Fibroblast of skin of back (primary cell): ENCODE results near the gene STARD5.

ENCODE experiments used
- DNase-seq: peaks from one replicate; pipeline ENCODE4 v3.0.0-alpha.2; 2013

STARD5 gene

DNA sequence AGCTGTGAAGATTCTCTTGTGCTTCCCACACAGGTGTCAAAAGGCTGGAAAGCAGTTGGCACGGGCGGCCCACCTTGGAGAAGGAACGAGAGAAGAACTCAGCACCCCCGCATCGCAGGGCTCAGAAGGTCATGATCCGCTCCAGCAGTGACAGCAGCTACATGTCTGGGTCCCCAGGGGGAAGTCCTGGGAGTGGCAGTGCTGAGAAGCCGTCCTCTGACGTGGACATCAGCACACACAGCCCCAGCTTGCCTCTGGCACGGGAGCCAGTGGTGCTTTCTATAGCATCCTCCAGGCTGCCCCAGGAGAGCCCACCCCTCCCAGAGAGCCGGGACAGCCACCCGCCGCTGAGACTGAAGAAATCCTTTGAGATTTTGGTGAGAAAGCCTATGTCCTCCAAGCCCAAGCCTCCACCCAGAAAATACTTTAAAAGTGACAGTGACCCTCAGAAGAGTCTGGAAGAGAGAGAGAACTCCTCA lies 31.4 kb downstream of the STARD5 start:
- no peak for DNase-seq

DNA sequence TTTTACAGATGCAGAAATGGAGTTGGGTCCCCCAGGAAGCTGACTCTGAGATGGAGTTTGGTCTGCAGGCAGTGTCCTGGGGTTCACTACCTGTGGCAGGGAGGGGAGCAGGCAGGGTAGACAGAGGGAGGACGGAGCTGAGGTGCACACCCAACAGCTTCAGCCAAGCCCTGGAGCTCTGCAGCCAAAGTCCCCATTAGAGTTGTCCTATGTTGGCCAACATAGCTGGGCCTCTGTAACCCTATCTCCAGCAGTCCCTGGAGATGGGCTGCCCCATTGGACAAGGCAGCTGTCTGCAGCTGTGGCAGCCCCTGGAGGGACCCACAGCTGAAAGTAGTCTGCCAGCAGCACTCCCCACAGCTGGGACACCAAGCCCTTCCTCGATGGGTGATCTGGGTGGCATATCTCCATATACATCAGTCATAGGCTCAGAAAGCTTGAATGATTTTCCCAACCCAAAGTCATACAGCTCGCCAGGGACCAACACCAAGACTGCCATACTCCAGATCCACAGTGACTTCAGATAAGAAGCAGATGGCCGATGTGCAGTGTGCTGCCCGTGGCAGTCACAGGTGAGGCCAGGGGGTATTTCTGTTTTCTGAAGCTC lies 31.9 kb downstream of the STARD5 start:
- DNase-seq, result no peak

DNA sequence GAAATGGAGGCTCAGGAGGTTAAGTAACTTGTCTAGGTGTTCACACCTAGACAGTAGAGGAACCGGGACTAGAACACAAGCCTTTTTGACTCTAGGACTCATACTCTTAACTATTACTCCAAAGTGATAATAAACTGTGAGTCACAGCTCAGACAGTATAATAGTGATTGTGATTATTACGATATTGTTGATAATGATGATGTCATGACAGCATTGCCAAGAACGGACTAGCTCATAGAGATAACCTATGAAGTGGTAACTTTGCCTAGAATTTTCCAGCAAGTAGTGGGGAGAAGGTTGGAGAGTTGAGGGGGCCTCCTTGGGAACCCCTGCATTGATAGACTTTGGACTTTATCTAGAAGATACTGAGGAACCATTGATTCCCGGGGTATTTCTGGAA lies 34.0 kb downstream of the STARD5 start:
- DNase-seq, result no peak

DNA sequence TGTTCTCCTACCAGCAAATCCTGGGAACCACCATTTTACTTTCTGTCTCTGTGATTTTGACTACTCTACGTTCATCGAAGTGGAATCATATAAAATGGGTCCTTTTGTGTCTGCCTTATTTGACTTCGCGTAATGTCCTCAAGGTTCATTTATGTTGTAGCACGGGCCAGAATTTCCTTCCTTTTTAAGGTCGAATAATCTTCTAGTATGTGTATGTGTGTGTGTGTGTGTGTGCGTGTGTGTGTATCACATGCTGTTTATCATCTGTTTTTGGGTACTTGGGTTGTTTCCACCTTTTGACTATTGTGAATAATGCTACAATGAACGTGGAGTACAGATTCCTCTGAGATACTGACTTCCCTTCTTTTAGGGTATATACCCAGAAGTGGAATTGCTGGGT lies 35.3 kb downstream of the STARD5 start:
- DNase-seq, result no peak

DNA sequence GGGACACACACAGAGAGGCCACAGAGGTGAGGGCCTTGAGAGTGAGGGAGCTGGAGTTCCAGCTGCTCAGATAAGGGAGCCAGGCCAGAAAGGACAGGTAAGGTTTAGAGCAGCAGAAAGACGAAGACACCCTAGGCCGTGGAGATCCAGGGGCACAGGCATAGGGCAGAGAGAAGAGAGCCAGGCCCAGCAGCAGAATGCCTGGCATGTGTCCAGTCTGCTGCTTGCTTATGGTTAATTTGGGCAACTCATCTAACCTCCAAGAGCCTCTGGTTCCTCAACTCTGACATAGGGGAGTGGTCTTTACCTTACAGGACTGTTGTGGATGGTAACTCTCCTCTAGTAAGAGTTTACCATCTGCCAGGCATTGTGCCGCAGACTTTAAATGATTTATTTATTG lies 35.9 kb downstream of the STARD5 start:
- no peak for DNase-seq

DNA sequence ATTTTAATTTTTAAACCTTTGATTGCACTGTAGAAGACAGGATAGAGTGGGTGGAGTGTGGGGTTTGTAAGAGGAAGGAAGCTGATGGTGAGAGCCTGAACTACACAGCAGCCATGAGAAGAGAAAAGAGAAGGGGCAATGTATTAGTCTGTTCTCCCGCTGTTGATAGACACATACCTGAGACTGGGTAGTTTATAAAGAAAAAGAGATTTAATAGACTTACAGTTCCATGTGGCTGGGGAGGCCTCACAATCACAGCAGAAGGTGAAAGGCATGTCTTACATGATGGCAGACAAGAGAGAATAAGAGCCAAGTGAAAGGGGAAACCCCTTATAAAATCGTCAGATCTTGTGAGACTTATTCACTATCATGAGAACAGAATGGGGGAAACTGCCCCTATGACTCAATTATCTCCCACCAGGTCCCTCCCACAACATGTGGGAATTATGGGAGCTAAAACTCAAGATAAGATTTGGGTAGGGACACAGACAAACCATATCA lies 37.3 kb downstream of the STARD5 start:
- no peak for DNase-seq

DNA sequence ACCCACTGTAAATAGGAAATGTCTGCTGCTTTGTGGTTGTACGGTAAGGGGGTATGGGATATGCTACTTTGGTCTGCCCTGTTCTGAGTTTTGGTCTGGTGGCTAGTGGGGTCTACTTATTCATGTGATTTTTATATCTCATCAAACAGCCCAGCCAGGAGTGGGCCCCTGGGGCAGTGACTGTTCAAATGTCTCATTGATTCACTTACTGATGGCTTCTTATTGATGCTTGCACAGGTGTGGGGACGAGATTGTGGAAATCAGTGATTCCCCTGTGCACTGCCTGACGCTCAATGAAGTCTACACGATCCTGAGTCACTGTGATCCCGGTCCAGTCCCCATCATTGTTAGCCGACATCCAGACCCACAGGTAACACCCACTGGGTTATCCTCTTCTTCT lies 38.5 kb downstream of the STARD5 start:
- DNase-seq, result no peak

DNA sequence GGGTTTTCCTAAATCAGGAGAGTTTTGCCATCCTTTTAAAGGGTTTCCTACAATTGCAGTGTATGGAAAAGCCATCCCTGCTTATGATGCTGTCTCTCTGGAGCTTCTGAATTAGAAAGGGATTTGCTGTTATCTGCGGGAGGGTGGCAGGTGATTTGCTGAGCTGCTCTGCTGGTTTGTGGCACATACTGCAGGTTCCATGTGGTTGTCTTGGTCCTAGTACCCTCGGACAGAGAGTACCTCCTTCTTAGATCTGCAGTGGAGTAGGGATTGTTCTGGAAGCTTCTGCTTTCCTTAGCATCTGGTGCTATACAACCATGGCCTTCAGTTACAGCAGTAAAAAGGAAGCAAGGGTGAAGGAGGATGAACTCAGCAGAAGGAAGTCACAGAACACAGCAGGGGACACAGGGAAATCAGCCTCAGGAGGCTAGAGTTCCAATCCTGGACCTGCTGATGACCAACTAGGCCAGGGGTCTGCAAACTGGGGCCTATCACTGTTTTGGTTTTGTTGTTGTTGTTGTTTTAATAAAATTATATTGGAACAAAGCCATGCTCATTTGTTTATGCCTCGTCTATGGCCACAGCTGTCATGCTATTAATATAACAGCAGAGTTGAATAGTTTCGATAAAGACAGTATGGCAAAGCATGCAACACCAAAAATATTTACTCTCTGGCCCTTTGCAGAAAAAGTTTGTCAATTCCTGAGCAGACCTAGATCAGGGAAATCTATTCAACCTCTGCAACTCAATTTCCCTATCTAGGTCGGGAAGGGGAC lies 39.5 kb downstream of the STARD5 start:
- no peak for DNase-seq

DNA sequence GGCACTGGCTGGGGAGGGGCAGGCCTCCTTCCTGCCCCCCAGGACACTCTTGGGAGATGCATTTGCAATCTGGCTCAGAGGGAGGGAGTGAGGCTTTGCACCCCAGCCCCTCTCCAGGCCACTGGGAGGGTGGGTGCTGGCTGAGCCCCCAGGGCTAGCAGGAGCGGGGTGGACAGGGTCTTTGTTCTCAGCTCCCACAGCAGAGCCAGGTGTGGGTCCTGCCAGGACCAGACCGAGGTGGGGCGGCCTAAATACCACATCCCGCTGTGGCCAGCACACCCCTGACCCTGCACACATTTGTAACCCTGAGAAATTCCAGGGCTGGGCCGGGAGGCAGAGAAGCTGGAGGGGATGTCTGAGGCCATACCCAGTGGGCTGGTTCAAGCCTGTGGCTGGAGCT lies 41.0 kb downstream of the STARD5 start:
- DNase-seq, result no peak

DNA sequence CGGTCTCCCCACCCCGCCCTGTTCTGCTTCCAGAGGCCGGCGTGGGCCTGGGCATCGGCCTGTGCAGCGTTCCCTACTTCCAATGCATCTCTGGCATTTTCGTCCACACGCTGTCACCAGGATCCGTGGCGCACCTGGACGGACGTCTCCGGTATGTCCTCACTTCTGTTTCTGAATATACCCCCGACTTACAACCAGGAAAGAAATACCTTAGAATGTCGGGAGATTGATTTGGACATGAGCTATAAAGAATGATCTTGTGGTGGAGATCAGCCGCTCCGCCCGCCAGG lies 41.4 kb downstream of the STARD5 start:
- no peak for DNase-seq

DNA sequence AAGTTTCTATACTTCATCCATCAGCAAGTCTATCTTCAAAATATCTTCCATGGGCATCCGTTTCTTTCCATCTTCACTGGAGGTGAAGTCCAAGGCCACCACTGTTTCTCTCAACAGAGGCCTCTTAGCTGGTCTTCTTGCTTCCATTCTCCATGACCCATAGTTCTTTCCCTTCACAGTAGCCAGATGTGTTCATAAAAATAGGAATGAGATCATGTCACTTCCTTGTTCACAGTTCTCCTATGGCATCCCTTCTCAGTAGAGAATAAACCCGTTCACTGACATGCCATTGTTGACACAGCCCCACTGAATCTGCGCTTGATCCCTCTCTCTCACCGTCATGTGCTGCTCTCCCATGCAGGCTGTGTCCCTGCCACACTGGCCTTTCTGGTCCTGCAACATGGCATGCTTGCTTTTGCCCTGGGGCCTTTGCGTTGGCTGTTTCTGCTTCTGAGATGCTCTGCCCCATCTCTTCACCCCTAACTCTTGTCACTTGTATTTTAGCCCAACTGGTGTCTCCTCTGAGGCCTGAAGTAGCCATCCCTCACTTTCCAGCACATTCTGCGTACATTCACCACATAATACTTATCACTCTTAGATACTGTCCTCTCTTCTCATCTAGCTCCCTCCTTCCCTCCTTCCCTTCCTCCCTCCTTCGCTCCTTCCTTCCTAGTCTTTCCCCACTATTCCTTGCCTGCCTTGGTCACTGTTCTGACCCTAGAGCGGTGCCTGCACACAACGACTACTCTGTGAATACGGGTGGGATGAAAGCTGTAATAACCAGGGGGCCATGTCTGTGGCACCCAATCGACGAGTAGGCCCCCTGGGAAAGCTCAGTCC lies 42.0 kb downstream of the STARD5 start:
- no peak for DNase-seq

DNA sequence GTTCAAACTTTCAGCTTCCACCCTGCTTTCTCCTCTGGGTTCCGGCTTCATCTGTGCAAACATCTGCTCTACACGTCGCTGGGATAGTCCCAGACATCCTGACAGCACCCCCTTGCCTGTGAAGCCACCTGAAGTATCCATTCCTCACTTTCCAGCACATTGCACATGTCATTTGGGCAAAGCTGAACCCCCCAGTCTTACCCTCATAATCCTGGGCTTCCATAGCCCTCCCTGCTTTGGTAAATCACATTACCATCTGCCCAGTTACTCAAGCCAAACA lies 42.5 kb downstream of the STARD5 start:
- DNase-seq, result no peak

DNA sequence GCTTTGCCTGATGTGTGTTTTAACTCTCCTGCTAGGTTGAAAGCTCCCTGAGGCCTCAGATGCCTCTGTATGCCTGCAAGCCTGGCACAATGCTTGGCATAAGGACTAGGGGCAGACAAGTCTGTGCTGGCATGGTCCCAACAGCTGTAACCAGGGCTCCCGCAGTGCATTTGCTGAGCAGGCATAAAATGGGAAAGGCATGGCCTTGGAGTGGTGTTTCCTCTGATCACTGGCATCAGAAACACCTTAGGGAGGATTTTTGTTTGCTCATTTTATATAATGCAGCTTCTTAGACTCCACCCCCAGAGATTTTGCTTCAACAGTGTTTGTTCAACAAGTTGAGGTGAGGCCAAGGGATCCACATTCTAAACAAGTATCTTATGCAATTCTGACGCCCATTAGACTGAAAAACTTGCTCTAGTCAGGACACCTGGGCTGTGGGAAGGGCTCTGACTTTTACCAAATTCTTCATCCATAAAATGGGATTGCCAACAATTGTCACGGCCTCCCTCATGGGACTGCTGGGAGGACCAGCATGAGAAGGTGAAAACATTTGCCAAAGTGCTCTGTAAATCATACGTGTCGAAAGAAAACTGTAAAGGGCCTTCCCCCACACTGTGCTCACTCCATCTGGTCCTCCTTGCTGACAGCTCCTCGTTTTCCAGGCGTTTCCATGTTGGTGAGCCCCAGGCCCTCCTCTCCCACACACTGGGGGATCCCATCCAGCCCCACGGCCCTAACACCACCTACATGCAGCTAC lies 43.1 kb downstream of the STARD5 start:
- DNase-seq, result no peak

DNA sequence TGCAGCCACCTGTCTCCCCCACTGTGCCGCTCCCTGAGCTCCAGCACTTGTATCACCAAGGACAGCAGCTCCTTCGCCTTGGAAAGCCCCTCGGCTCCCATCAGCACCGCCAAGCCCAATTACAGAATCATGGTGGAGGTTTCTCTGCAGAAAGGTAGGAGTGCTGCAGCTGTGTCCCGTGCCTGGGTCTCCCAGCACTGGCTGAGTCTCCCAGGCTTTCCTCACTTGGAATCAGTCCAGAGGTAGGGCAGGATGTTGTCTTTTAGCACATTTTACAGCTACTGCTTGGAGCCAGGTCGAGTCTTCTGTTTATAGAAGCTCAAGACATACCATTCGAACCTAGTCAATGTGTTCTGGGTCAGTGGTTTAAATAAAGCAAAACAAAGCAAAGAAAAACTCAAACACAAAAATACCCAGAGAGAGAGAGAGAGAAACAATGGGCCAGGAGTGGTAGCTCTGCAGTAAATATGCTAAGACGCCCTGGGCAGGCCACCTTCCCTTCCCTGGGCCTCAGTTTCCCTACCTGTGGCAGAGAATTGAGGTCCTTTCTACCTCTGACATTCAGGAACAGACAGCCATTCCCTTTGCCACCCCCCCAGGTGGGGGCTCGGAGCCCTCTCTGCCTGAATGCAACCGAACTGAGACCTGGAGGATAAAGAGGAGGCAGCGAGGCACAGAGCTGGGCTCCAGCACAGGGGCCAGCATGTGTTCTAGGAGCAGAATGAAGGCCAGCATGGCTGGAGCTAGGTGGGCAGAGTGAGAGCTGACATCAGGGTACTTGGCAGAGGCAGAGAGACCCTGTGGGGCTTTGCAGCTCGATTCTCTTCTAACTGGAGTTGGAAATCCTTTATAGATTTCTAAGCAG lies 44.1 kb downstream of the STARD5 start:
- DNase-seq, result peak; percentile 68

DNA sequence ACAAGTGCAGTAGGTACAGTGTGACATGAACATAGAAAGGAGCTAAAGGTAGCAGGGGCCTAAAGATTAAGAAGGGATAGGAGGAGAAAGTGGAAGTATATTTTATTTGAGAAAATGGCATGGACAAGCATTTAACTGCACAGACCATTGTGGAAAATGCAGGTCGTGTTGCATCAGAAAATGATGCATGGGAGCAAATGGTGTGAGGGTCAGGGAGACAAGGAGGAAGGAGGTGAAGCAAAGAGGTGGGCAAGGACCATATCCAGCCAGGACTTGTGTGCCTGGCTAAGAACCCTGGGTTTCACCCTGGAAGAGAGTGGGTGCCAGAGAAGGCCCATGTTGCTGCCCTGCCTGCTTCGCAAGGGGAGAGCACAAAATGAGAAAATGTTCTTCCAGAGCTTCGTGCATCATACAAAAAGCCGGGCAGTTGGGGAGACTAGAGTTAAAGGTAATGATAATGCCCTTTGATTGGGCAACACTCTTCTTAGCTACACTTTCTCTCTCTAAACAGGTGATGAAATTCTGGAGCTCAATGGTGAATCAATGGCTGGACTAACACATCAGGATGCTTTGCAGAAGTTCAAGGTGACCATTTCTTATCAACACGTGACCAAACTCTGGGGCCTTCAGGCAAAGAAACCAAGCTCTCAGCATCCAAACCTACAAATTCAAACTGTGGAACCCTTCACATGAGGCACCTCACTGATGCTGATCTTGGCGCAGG lies 45.5 kb downstream of the STARD5 start:
- DNase-seq, result no peak

DNA sequence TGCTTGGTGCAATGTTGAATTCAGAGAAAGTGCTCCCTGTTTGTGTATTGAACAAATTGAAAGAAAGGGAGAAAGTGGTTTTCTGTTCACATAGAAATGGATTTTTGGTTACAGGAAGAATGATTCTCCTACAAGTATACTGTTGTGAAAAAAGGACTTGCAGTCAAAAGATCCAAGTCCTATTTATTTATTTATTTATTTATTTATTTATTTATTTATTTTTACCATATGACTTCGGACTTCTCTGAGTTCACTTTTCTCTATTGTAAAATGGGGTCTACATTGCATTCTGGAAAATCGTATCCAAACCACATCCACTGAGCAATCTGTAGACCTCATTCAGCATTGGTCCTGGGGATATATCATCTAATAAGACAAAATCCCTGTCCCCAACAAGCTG lies 46.1 kb downstream of the STARD5 start:
- DNase-seq, result no peak

DNA sequence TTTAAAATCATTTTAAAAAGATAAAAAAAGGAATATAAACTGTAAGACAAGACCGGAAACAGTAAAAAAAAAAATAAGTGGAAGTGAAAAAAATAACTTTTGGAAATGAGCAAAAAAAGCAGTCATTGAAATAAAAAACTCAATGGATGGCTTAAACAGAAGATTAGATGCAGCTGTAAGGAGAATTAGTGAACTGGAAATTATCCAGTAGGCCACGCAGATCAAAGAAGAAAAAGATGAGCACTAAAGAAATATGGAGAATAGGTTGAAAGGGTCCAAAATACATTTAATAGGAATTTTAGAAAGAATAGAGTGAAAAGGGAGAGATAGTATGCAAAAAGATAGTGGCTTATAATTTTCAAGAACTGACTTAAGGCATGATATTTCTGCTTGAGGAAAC lies 47.0 kb downstream of the STARD5 start:
- no peak for DNase-seq

DNA sequence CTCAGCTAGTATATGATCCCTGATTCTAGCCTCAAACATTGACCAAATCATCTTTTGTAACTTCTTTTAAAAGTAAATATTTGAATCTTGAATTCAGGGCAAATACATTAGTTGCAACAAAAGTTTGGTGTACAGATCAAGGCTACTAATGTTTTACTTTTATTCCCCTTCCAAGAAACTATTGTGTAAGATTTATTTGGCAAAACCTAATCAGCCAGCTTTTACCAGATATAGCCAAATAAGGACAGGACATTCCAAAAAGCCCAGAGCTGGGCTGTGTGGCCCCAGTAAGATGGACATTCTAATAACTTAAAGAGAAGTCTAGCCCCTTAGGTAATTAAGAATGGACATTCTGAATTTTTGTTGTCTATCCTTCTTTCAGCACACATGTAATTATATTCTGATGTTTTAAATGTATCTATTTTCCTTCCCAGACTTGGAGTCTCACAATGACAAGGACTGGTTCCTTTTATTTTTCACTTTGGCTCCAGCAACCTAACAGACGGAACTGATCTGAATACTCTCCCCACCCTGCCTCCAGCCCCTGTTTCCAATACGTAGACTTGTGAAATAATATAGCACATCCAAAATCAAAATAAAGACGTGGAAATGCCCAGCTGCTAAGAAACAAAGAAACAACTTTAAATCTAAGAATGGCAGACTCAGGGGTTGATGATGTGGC lies 48.1 kb downstream of the STARD5 start:
- DNase-seq, result no peak

DNA sequence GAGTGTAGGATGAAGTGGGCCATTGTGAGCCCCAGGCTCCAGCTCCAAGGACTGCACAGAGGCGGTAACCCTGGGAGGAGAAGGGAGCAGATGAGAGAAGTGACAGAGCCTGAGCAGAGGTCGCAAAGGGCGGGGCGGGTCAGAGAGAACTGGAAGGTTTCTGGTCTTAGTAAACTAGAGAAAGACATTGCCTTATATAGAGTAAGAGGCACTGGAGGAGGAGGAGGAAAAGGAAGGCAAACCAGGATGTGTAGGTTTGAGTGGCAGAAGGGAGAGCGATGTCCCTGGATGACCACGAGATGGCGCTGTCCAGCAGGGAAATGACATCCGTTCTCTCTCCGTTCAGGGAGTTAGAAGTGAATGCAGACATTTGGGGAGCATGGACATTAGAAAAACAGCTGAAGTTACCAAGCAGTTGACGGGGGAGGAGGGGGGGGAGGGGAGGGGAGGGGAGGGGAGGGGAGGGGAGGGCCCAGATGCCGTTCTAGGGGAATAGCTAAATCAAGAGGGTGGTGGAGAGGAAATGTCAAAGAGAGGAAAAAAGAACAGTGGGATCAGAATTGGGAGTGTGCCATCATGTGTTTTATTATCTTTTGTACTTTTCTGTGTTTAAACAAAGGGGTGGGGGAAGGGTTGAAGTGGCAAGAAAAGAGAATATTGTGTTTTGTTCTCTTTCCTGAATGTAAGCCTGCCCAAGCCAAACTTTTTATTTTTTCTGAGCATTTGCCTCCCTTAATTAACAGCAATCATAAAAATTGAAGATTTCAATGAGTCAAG lies 48.8 kb downstream of the STARD5 start:
- peak; percentile 84 for DNase-seq

DNA sequence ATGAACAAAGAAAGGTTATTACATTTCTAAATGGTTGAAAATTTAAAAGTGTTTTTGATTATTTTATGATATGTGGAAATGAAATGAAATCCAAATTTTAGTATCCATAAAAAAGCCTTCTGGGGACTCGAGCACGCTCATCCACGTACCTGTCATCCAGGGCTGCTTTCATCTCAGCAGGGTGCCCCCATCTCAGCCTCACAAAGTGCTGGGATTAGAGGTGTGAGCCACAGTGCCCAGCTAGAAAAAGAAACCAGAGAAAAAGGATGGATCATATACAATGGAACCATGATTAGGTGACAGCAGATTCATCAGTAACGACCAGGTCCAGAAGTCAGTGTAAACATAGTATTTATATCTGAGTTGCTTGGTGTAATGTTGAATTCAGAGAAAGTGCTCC lies 49.7 kb downstream of the STARD5 start:
- DNase-seq, result no peak
